GM13976 (cell line): Measurements from ENCODE around the gene RTF1.

Source experiments
- DNase-seq: peaks from one replicate; pipeline ENCODE4 v3.0.0; 2012; ENCODE audit warnings: low spot score
- CTCF ChIP-seq: IDR thresholded peaks from 2 replicates; pipeline ENCODE4 v1.5.1; 2012; ENCODE audit warnings: borderline replicate concordance, mild to moderate bottlenecking; ENCODE audit not compliant: insufficient read depth; ENCODE audit errors: extremely low read depth, missing control alignments, control extremely low read depth
- in situ Hi-C: fragments of 300-500 bp; cut with MboI; formaldehyde crosslinking; loops from one replicate; pipeline ENCODE4 v1.12.0; 2022; ENCODE audit warnings: low sequenced_read_pairs, mixed read lengths, inconsistent platforms; ENCODE audit not compliant: unreplicated experiment

RTF1 gene

GRCh38 chr15:41503669-41504010 lies 86.7 kb downstream of the RTF1 start:
- DNase-seq = no peak
- in situ Hi-C loops = no loop called here
- TF ChIP-seq CTCF = no peak

- in situ Hi-C loops = no loop called here
- no peak for DNase-seq
Observed at GRCh38 chr15:41504751-41505492, 88.0 kb downstream of the RTF1 start.

DNA sequence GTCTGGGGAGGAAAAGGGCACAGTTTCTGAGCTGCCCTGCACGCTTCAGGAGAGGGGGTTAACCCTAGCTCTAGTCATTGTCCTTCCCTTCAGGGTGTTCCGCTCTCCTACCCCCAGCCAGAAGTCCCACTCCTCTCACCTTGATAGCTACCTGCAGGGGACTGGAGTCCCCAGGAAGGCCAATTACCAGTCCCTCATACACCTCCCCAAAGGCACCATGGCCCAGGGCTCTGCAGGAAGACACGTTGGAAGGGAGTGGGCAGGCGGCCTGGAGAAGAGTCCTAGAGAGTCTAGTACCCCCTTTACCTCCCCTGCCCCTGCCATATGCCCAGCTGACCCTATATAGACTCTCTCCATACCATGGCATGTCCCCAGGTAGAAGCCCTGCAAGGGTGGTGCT lies 88.9 kb downstream of the RTF1 start:
- TF ChIP-seq CTCF = no peak
- in situ Hi-C loops = no loop called here
- DNase-seq = no peak

More at GRCh38 chr15:41504751-41505492, 88.0 kb downstream of the RTF1 start:
- TF ChIP-seq CTCF = no peak

DNA sequence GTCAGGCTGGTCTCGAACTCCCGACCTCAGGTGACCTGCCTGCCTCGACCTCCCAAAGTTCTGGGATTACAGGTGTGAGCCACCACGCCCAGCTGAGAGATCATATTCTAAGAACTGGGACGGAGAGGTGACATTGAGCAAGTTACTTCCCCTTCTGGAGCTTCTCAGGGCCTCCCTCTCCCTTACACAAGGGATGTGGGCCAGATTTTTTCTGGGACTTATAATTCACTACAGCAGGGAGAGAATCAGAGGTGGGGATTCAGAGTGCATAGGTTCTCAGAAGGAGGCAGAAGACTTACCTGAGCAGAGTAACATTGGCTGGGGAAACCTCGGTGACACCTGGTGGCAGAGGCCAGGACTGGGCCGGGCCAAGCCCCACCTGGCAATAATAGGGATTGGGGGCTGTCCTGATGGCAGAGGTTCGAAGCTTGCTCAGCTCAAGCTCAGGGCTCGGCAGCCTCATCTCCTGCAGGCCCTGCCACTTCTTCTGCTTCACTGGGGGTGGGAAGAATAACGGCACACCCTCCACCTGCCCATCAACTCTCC lies 90.0 kb downstream of the RTF1 start:
- no peak for DNase-seq
- TF ChIP-seq CTCF = peak; percentile 26
- in situ Hi-C loops = no loop called here

- in situ Hi-C loops = no loop called here
- TF ChIP-seq CTCF = no peak
- DNase-seq = no peak
Observed at GRCh38 chr15:41507820-41508290, 91.0 kb downstream of the RTF1 start.

- in situ Hi-C loops = no loop called here
- no peak for DNase-seq
- TF ChIP-seq CTCF = no peak
Observed at GRCh38 chr15:41510728-41511127, 93.8 kb downstream of the RTF1 start.
